WERI-Rb-1 (cell line): ENCODE data around the gene NBEAL1.

Experiments
- DNase-seq: peaks from one replicate; pipeline ENCODE4 v3.0.0-alpha.2; 2020
- H3K27ac ChIP-seq: fragments of 250-450 bp; sonication (Bioruptor Pico); 2 replicates; pipeline ENCODE4 v1.5.1; 2020; ENCODE audit warnings: mild to moderate bottlenecking, moderate library complexity
- H3K27me3 ChIP-seq: fragments of 250-450 bp; sonication (Bioruptor Pico); 2 replicates; pipeline ENCODE4 v1.5.1; 2021; ENCODE audit warnings: mild to moderate bottlenecking, low read depth, moderate library complexity; ENCODE audit not compliant: insufficient read depth, severe bottlenecking
- H3K36me3 ChIP-seq: fragments of 250-450 bp; sonication (Bioruptor Pico); 2 replicates; pipeline ENCODE4 v1.5.1; 2020; ENCODE audit warnings: mild to moderate bottlenecking, moderate library complexity
- H3K4me3 ChIP-seq: 2 replicates; pipeline ENCODE4 v1.5.1; 2011; ENCODE audit warnings: low read depth, mild to moderate bottlenecking, control low read depth, low read length
- H3K9me3 ChIP-seq: fragments of 250-450 bp; sonication (Bioruptor Pico); 2 replicates; pipeline ENCODE4 v1.5.1; 2021; ENCODE audit warnings: mild to moderate bottlenecking, moderate library complexity; ENCODE audit not compliant: severe bottlenecking
- TF ChIP-seq, protein P1 (sequence below): IDR thresholded peaks from 2 replicates; pipeline ENCODE4 v1.5.1; 2011; ENCODE audit warnings: low read depth, mild to moderate bottlenecking, control low read depth, inconsistent platforms, low read length

Gene NBEAL1

DNA sequence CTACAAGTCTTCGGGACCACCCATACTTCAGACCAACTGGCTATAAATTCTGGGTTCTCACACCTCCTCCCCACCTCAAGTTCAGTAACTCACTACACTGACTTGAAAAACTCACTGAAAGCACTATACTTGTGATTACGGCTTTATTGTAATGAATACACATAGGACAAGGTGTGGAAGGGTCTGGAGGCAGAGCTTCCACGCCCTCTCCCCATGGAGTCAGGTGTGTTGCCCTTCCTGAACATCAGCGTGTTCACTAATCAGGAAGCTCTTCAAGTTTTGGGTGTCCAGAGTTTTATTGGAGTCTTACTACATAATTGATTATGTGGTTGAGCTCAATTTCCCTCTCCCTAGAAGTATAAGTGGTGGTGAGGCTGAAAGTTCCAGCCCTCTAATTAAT, 27.5 kb downstream of the NBEAL1 start:
- Histone ChIP-seq H3K9me3 (no peaks in the 10 kb centered on the region), H3K4me3 (no peak overlapping the region), H3K27me3 (no peaks in the 10 kb centered on the region), H3K27ac (no peak overlapping the region), H3K36me3 (no peaks in the 10 kb centered on the region)
- TF ChIP-seq, protein P1, sequence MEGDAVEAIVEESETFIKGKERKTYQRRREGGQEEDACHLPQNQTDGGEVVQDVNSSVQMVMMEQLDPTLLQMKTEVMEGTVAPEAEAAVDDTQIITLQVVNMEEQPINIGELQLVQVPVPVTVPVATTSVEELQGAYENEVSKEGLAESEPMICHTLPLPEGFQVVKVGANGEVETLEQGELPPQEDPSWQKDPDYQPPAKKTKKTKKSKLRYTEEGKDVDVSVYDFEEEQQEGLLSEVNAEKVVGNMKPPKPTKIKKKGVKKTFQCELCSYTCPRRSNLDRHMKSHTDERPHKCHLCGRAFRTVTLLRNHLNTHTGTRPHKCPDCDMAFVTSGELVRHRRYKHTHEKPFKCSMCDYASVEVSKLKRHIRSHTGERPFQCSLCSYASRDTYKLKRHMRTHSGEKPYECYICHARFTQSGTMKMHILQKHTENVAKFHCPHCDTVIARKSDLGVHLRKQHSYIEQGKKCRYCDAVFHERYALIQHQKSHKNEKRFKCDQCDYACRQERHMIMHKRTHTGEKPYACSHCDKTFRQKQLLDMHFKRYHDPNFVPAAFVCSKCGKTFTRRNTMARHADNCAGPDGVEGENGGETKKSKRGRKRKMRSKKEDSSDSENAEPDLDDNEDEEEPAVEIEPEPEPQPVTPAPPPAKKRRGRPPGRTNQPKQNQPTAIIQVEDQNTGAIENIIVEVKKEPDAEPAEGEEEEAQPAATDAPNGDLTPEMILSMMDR, result no peak
- no peak for DNase-seq

DNA sequence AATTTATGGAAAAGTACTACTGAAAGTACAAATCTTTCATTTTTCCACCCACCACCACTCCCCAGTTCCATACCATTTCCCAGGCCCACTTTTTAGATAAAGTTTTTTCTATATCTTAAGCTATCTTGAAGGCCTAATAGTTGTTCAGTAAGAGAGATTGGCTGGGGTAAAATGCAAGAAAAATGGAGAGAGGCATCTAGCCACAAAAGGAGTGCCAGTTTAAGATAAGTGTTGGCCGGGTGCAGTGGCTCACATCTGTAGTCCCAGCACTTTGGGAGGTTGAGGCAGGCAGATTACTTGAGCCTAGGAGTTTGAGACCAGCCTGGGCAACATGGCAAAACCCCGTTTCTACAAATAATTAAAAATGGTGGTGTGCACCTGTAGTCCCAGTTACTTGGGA, 28.6 kb downstream of the NBEAL1 start:
- DNase-seq, result no peak
- TF ChIP-seq, protein P1, result no peak
- Histone ChIP-seq H3K9me3 (no peaks in the 10 kb centered on the region), H3K27me3 (no peaks in the 10 kb centered on the region), H3K4me3 (no peak overlapping the region), H3K27ac (no peak overlapping the region), H3K36me3 (no peaks in the 10 kb centered on the region)

DNA sequence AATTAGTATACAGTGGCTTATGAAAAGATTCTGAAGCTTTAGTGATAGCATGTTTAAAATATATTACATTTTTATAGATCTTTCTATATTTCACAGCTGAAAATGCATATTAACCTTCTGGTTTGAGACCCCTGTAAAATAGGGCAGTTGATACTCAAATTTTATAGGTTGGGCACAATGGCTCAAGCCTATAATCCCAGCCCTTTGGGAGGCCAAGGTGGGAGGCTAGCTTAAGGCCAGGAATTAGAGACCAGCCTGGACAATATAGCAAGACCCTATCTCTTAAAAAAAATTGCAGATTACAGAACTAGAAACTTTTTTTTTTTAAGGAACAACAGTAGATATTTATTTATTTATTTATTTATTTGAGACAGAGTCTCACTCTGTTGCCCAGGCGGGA, 31.2 kb downstream of the NBEAL1 start:
- TF ChIP-seq, protein P1, result no peak
- Histone ChIP-seq H3K36me3 (no peaks in the 10 kb centered on the region), H3K9me3 (no peaks in the 10 kb centered on the region), H3K27me3 (no peaks in the 10 kb centered on the region), H3K27ac (no peak overlapping the region), H3K4me3 (no peak overlapping the region)
- DNase-seq, result no peak

DNA sequence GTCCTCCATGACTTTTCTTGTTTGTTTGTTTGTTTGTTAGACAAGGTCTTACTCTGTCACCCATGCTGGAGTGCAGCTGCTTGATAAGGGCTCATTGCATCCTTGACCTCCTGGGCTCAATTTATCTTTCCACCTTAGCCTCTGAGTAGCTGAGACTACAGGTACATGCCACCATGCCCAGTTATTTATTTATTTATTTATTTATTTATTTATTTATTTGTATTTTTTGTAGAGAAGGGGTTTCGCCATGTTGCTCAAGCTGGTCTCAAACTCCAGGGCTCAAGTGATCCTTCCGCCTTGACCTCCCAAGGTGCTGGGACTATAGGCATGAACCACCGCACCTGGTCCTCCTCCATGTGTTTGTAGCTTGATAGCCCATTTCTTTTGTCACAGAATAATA, 37.9 kb downstream of the NBEAL1 start:
- Histone ChIP-seq H3K36me3 (no peaks in the 10 kb centered on the region), H3K9me3 (no peaks in the 10 kb centered on the region), H3K4me3 (no peak overlapping the region), H3K27me3 (no peaks in the 10 kb centered on the region), H3K27ac (no peak overlapping the region)
- TF ChIP-seq, protein P1, result no peak
- no peak for DNase-seq

DNA sequence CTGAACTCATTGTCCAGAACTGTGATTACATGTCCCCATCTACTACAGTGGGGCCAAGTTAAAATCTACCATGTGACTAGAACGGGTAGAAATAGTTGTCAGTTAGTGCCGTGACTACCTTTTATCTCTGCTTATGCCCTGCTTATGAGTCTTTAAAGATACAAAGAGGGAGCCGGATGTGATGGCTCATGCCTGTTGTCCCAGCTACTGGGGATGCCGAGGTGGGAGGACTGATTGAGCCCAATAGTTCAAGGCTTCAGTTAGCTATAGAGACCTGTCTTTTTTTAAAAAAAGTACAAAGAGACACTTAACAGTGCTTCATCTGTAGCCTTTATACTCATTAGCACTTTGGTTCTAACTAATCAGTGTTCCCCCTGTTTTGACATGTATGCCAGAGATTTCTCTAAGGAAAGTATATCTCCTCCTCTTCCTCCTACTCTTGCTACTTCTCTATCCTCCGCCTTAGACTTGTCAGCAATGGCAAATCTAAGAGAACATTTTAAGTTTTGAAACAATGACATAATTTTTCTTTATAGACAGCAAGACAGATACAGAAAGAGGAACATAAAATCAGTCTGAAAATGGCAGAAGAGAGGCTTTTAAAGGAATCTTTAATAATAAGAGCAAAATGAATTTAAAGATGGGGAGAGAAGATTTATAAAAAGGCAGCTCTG, 45.0 kb downstream of the NBEAL1 start:
- Histone ChIP-seq H3K27me3 (no peaks in the 10 kb centered on the region), H3K4me3 (no peak overlapping the region), H3K36me3 (no peaks in the 10 kb centered on the region), H3K9me3 (no peaks in the 10 kb centered on the region), H3K27ac (no peak overlapping the region)
- TF ChIP-seq, protein P1, result no peak
- DNase-seq, result no peak

DNA sequence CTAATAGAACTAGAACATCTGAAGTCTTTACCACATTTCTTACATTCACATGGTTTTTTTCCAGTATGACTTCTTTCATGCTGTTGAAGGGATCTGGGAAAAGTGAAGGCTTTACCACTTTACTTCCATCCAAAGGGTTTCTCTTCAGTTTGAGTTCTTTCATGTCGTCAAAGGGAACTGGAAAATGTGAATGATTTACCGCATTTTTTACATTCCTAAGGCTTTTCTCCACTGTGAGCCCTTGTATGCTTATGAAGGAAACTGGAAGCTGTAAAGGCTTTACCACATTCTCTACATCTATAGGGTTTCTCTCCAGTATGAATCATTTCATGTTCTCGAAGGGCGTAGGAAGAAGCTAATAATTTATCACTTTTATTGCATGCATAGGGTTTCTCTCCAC, 46.7 kb downstream of the NBEAL1 start:
- Histone ChIP-seq H3K27ac (no peak overlapping the region), H3K27me3 (no peaks in the 10 kb centered on the region), H3K36me3 (no peaks in the 10 kb centered on the region), H3K9me3 (no peaks in the 10 kb centered on the region), H3K4me3 (no peak overlapping the region)
- no peak for DNase-seq
- TF ChIP-seq, protein P1, result no peak
